Measurements from ENCODE around the gene COA5.

DNA sequence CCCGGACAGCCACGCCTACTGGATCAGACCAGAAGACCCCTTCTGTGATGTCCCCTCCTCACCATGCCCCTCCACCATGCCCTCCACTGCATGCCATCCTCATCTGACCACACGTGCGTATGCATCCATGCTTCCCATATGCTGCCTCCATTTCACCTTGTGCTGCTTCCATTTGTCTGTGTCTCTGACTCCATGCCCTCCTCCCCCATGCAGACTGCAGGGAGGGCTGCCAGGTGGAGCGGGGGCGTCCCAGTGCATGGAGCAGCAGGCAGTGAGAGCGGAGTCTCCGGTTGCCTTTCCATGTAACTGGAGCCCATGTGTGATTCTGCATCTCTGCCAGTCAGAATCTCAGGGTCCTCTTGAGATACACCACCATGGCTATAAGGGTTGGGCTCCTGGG lies 52.6 kb downstream of the COA5 start:
- TF ChIP-seq, protein P1, sequence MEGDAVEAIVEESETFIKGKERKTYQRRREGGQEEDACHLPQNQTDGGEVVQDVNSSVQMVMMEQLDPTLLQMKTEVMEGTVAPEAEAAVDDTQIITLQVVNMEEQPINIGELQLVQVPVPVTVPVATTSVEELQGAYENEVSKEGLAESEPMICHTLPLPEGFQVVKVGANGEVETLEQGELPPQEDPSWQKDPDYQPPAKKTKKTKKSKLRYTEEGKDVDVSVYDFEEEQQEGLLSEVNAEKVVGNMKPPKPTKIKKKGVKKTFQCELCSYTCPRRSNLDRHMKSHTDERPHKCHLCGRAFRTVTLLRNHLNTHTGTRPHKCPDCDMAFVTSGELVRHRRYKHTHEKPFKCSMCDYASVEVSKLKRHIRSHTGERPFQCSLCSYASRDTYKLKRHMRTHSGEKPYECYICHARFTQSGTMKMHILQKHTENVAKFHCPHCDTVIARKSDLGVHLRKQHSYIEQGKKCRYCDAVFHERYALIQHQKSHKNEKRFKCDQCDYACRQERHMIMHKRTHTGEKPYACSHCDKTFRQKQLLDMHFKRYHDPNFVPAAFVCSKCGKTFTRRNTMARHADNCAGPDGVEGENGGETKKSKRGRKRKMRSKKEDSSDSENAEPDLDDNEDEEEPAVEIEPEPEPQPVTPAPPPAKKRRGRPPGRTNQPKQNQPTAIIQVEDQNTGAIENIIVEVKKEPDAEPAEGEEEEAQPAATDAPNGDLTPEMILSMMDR (conservative IDR thresholded peaks at IDR 0.05; ENCODE audit: low read depth in 2 of 2) = no peak
- TF ChIP-seq JUNB (IDR thresholded peaks at IDR 0.05; ENCODE audit: unreplicated experiment) = no peak
- no peak for TF ChIP-seq EZH2 (IDR thresholded peaks at IDR 0.05; ENCODE audit: low read depth, unreplicated experiment)
- no peak for TF ChIP-seq ZNF114 (CRISPR knock-in tag; IDR thresholded peaks at IDR 0.05)
